Erythroblast (primary cell): ENCODE measurements around the gene NAA35.

Experiments
- GATA1 ChIP-seq: IDR thresholded peaks from 2 replicates; pipeline ENCODE4 v1.6.1; 2011; ENCODE audit warnings: low read depth, mild to moderate bottlenecking, control low read depth, low read length, moderate library complexity
- POLR2A ChIP-seq: IDR thresholded peaks from 2 replicates; pipeline ENCODE4 v1.6.1; 2011; ENCODE audit warnings: mild to moderate bottlenecking, low read length

GRCh38 chr9:85917756-85918155 lies 23.2 kb upstream of the NAA35 start:
- no peak for TF ChIP-seq POLR2A
- no peak for TF ChIP-seq GATA1
